Measurements from ENCODE around the gene LYSMD1.
"Not testable (repeated sequence)": the region's sequence is repeated elsewhere in the genome, so short reads cannot be mapped to it uniquely, and the experiment has no call there.

Gene LYSMD1

DNA sequence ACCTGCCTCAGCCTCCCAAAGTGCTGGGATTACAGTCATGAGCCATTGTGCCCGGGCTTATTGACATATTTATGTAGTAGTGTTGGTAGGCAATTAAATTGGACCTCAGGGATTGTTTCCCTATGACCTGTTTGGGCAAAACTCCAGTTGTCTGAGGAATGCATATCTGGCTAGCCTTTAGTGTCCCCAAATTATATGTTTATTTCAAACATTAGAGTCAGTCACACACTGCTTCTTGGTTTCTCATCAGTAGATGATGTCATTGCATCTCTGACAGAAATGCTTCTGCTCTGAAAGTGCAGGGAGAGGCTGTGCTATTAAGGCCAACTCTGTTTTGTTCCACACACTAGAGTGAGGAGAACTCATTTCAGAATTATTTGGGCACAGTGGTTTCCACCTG lies 45.1 kb upstream of the LYSMD1 start:
- no peak overlapping the region for H3K4me3 ChIP-seq (ENCODE audit: low read length)
- no peaks in the 10 kb centered on the region for H3K27me3 ChIP-seq (replicated peaks; ENCODE audit: insufficient read depth, low read length)
- no peak overlapping the region for H3K27ac ChIP-seq (ENCODE audit: low read length)
- 0 out of 2 replicates have a peak, but pooled peaks cover 8% of the 10 kb centered on the region for H3K36me3 ChIP-seq (replicated peaks; ENCODE audit: insufficient read depth, low read length)
- no peak overlapping the region for H3K4me2 ChIP-seq (ENCODE audit: low read depth, low read length)
- H3K9ac ChIP-seq (ENCODE audit: low read length): no peak overlapping the region
- no peaks in the 10 kb centered on the region for H3K4me1 ChIP-seq (ENCODE audit: low read length)
- no peak for TF ChIP-seq EZH2 (optimal IDR thresholded peaks at IDR 0.05; ENCODE audit: low read depth, low read length)
- TF ChIP-seq, protein P1, sequence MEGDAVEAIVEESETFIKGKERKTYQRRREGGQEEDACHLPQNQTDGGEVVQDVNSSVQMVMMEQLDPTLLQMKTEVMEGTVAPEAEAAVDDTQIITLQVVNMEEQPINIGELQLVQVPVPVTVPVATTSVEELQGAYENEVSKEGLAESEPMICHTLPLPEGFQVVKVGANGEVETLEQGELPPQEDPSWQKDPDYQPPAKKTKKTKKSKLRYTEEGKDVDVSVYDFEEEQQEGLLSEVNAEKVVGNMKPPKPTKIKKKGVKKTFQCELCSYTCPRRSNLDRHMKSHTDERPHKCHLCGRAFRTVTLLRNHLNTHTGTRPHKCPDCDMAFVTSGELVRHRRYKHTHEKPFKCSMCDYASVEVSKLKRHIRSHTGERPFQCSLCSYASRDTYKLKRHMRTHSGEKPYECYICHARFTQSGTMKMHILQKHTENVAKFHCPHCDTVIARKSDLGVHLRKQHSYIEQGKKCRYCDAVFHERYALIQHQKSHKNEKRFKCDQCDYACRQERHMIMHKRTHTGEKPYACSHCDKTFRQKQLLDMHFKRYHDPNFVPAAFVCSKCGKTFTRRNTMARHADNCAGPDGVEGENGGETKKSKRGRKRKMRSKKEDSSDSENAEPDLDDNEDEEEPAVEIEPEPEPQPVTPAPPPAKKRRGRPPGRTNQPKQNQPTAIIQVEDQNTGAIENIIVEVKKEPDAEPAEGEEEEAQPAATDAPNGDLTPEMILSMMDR (IDR thresholded peaks at IDR 0.05; ENCODE audit: low read length): no peak
- TF ChIP-seq EZH2phosphoT487 (IDR thresholded peaks at IDR 0.05; ENCODE audit: low read length): no peak
- no peaks in the 10 kb centered on the region for H3K9me3 ChIP-seq (replicated peaks; ENCODE audit: insufficient read depth, low read length)
- H3F3A ChIP-seq (ENCODE audit: insufficient read depth, low read length): no peaks in the 10 kb centered on the region; the same call in 1 of the 2 replicates
- H3K9me2 ChIP-seq (replicated peaks; ENCODE audit: insufficient read depth, low read length): no peaks in the 10 kb centered on the region
- no peak overlapping the region for H2AFZ ChIP-seq (ENCODE audit: low read length)
- H3K79me2 ChIP-seq (ENCODE audit: low read length): peaks cover 83% of the 10 kb centered on the region
- 0 out of 2 replicates have a peak, but pooled peaks cover 4% of the 10 kb centered on the region for H4K20me1 ChIP-seq (ENCODE audit: insufficient read depth, low read length)
- no peak for DNase-seq

DNA sequence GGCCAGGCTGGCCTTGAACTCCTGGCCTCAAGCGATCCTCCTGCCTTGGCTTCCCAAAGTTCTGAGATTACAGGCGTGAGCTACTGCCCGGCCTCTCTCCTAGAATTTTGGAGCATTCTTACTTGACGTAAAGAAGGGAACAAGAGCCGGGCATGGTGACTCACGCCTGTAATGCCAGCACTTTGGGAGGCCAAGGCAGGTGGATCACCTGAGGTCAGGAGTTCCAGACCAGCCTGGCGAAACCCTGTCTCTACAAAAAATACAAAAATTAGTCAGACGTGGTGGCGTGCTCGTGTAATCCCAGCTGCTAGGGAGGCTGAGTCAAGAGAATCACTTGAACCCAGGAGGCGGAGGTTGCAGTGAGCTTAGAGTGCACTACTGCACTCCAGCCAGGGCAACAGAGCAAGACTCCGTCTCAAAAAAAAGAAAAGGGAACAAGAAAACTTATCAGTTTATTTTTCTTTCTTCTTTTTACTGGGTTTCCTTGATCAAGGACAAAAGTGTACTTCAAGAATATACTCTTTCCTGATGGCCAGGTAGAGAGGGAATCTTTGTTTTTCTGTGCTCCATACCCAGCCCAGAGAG lies 39.8 kb upstream of the LYSMD1 start:
- not testable (repeated sequence) for H3K27me3 ChIP-seq (replicated peaks; ENCODE audit: insufficient read depth, low read length); H3K9me2 ChIP-seq (replicated peaks; ENCODE audit: insufficient read depth, low read length); H3K4me2 ChIP-seq (ENCODE audit: low read depth, low read length); DNase-seq; H2AFZ ChIP-seq (ENCODE audit: low read length); H3K9ac ChIP-seq (ENCODE audit: low read length); H4K20me1 ChIP-seq (ENCODE audit: insufficient read depth, low read length); H3K4me3 ChIP-seq (ENCODE audit: low read length); H3K4me1 ChIP-seq (ENCODE audit: low read length); H3K27ac ChIP-seq (ENCODE audit: low read length); H3F3A ChIP-seq (ENCODE audit: insufficient read depth, low read length); H3K9me3 ChIP-seq (replicated peaks; ENCODE audit: insufficient read depth, low read length)
- H3K36me3 ChIP-seq (replicated peaks; ENCODE audit: insufficient read depth, low read length): 0 out of 2 replicates have a peak, but pooled peaks cover 18% of the 10 kb centered on the region
- H3K79me2 ChIP-seq (ENCODE audit: low read length): peaks cover 86% of the 10 kb centered on the region

DNA sequence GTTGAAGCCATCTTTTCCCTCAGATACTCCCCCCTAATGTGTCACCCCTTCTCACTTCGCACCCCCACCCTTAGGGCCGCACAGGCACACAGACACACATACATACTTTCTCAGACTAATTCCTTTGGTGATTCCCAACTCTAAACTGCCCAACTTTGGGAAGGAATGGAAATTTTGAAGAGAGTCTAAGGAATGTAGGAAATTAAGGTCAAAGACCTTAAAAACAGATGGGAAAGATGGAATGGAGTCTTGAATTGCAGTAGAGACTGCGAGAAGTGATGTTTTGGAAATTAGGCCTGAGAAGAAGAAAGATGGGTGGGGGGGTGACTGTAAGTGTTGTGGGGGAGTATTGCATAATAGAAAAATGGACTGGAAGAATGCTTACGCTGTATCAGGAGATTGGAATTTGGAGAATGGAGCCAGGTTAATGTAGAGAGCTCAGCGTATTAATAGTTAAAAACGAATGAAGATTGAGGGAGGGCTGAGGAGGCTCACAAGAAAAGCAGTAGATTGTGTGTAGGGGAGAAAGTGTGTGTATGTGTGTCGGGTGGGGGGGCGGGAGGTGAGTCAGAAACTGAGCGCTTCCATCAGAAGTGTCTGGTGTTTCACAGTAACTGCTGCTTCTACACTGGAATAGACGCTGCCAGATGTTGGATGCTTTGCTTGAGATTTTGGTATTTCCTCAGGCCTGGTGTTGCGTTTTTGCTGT lies 34.3 kb upstream of the LYSMD1 start:
- Histone ChIP-seq H4K20me1 (ENCODE audit: insufficient read depth, low read length) (no peaks in the 10 kb centered on the region; the same call in 1 of the 2 replicates), H3K4me3 (ENCODE audit: low read length) (peak overlapping the region; percentile 93), H3K9me2 (replicated peaks; ENCODE audit: insufficient read depth, low read length) (no peaks in the 10 kb centered on the region), H3K27ac (ENCODE audit: low read length) (no peak overlapping the region), H3K4me1 (ENCODE audit: low read length) (peaks cover 9% of the 10 kb centered on the region), H3K79me2 (ENCODE audit: low read length) (peaks cover 64% of the 10 kb centered on the region), H3K27me3 (replicated peaks; ENCODE audit: insufficient read depth, low read length) (no peaks in the 10 kb centered on the region), H3F3A (ENCODE audit: insufficient read depth, low read length) (peaks cover 8% of the 10 kb centered on the region), H3K4me2 (ENCODE audit: low read depth, low read length) (peak overlapping the region; percentile 89), H2AFZ (ENCODE audit: low read length) (no peak overlapping the region), H3K9me3 (replicated peaks; ENCODE audit: insufficient read depth, low read length) (no peaks in the 10 kb centered on the region), H3K36me3 (replicated peaks; ENCODE audit: insufficient read depth, low read length) (0 out of 2 replicates have a peak, but pooled peaks cover 7% of the 10 kb centered on the region), H3K9ac (ENCODE audit: low read length) (peak overlapping the region; percentile 68; the same call in 1 of the 2 replicates)
- TF ChIP-seq EZH2 (optimal IDR thresholded peaks at IDR 0.05; ENCODE audit: low read depth, low read length): no peak
- DNase-seq: no peak

DNA sequence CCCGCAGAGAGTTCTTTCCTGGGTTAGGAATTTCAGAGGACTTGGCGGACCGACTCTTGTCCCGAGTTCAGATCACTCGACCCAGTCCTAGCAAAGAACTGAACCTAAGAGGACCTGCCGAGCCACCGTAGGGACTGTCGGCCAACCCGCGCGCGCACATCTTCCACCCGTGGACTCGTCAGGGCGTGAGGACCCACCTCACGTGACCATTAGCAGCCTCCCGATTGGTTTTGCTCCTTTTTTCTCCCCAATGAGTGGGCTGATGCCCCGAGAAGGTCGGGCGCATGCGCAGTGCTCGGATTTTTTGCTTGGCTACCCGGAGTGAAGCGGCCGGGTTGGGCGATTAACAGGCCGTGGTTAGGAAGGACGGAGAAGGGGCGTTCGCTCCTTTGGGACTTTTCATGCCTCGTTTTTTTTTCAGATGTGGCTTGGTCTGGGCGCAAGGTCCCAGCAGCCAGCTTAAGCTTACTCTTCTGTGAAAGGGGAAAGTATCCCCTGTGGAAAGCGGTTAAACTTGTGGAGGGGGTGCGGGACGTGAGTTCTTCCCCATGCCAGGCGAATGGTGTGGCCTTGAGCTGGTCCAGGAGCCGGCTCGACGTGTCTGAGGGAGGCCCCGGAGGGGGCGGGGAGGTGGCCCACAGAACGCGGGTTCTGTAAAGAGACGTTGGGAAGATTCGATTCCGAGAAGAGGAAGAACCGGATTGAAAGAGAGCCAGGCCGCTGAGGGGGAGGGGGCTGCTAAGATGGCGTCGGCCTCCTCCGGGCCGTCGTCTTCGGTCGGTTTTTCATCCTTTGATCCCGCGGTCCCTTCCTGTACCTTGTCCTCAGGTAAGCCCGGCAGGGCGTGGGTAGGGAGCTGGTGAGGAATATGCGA lies 32.8 kb upstream of the LYSMD1 start, which contains the start of gene PIP5K1A:
TSS of gene PIP5K1A (plus strand) at position 299 of the 874 bp plus-strand sequence. CDS start at position 744, 445 bp downstream.
- Histone ChIP-seq H3K27me3 (replicated peaks; ENCODE audit: insufficient read depth, low read length) (peaks cover 12% of the 10 kb centered on the region), H3K36me3 (replicated peaks; ENCODE audit: insufficient read depth, low read length) (0 out of 2 replicates have a peak, but pooled peaks cover 3% of the 10 kb centered on the region), H2AFZ (ENCODE audit: low read length) (peak within 1 kb of the TSS; percentile 89), H3K9me3 (replicated peaks; ENCODE audit: insufficient read depth, low read length) (no peaks in the 10 kb centered on the region), H4K20me1 (ENCODE audit: insufficient read depth, low read length) (no peaks in the 10 kb centered on the region; the same call in 1 of the 2 replicates), H3K27ac (ENCODE audit: low read length) (peak within 1 kb of the TSS; percentile 58; the same call in 1 of the 2 replicates), H3K4me2 (ENCODE audit: low read depth, low read length) (peak within 1 kb of the TSS; percentile 89), H3K9ac (ENCODE audit: low read length) (peak within 1 kb of the TSS; percentile 68), H3K9me2 (replicated peaks; ENCODE audit: insufficient read depth, low read length) (no peaks in the 10 kb centered on the region), H3K4me1 (ENCODE audit: low read length) (peaks cover 9% of the 10 kb centered on the region), H3K4me3 (ENCODE audit: low read length) (peak within 1 kb of the TSS; percentile 93), H3K79me2 (ENCODE audit: low read length) (peaks cover 49% of the 10 kb centered on the region), H3F3A (ENCODE audit: insufficient read depth, low read length) (peaks cover 8% of the 10 kb centered on the region)
- TF ChIP-seq, protein P1 (IDR thresholded peaks at IDR 0.05; ENCODE audit: low read length): no peak
- TF ChIP-seq EZH2phosphoT487 (IDR thresholded peaks at IDR 0.05; ENCODE audit: low read length) (no peak), EZH2 (optimal IDR thresholded peaks at IDR 0.05; ENCODE audit: low read depth, low read length) (no peak)
- DNase-seq: peak; percentile 100
